Measurements from ENCODE around the gene APOD.

Gene APOD

DNA sequence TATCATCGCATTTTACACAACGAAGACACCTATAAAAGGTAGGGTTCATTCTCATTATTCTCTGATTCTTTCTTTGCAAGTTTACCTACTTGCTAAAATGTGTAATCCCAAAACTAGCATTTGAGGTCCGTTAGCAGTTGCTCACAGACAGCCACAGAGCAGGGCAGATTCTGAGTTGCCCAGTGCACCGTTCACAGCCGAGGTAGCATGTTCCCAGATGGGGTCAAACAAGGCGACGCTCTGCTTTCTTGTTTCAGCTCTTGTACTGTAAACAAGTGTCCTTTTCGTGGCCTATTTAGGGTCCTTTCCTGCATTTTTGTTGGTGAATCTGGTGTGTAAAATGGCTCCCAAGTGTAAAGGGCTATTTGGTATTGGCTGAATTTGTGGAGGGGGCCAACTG lies 43.7 kb downstream of the APOD start:
- H3K4me3 ChIP-seq (ENCODE audit: low read length) = no peak overlapping the region
- TF ChIP-seq, protein P1, sequence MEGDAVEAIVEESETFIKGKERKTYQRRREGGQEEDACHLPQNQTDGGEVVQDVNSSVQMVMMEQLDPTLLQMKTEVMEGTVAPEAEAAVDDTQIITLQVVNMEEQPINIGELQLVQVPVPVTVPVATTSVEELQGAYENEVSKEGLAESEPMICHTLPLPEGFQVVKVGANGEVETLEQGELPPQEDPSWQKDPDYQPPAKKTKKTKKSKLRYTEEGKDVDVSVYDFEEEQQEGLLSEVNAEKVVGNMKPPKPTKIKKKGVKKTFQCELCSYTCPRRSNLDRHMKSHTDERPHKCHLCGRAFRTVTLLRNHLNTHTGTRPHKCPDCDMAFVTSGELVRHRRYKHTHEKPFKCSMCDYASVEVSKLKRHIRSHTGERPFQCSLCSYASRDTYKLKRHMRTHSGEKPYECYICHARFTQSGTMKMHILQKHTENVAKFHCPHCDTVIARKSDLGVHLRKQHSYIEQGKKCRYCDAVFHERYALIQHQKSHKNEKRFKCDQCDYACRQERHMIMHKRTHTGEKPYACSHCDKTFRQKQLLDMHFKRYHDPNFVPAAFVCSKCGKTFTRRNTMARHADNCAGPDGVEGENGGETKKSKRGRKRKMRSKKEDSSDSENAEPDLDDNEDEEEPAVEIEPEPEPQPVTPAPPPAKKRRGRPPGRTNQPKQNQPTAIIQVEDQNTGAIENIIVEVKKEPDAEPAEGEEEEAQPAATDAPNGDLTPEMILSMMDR (conservative IDR thresholded peaks at IDR 0.05; ENCODE audit: low read depth, low read length) = no peak
- DNase-seq (ENCODE audit: low read depth) = no peak

- TF ChIP-seq, protein P1 (conservative IDR thresholded peaks at IDR 0.05; ENCODE audit: low read depth, low read length) = no peak
- H3K4me3 ChIP-seq (ENCODE audit: low read length) = no peak overlapping the region
Measured at GRCh38 chr3:195539479-195539878, 44.3 kb downstream of the APOD start.

DNA sequence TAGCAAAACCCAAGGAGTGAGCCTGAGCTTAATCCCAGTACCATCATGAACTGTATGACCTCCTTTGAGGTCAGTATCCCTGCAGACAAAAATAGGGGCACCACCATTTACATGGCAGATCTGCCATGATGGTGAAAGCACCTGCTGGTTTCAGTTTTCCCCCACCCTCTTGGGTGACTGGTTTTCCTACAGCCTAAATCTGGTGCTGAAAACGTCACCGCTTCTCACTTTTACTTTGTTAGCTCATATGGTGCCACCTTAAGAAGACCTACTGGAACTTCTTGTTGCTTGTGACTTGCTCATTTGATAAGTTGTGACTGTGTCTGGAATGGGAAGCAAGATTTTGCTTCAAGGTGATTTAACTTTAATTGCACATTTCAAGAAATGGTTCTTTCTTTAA lies 45.7 kb downstream of the APOD start:
- DNase-seq (ENCODE audit: low read depth) = no peak
- no peak overlapping the region for H3K4me3 ChIP-seq (ENCODE audit: low read length)
- TF ChIP-seq, protein P1 (conservative IDR thresholded peaks at IDR 0.05; ENCODE audit: low read depth, low read length) = no peak

More at GRCh38 chr3:195539479-195539878, 44.3 kb downstream of the APOD start:
- DNase-seq (ENCODE audit: low read depth) = no peak

GRCh38 chr3:195535293-195535692 lies 48.4 kb downstream of the APOD start:
- no peak for DNase-seq (ENCODE audit: low read depth)
- TF ChIP-seq, protein P1 (conservative IDR thresholded peaks at IDR 0.05; ENCODE audit: low read depth, low read length) = no peak
- no peak overlapping the region for H3K4me3 ChIP-seq (ENCODE audit: low read length)

DNA sequence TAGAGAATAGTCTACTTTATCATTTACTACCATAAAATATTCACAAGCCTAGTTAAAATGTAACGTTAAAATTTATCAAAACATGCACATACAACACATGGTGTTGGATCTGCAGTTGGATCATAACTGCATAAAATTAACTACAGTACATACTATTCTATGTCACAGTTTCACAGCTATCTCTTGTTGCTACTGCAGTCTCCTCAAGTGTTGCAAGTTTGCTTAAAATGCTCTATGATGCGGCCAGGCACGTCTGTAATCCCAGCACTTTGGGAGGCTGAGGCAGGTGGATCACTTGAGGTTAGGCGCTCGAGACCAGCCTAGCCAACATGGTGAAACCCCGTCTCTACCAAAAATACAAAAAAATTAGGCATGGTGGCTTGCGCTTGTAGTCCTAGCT lies 50.9 kb downstream of the APOD start:
- no peak for DNase-seq (ENCODE audit: low read depth)
- H3K4me3 ChIP-seq (ENCODE audit: low read length) = no peak overlapping the region
- TF ChIP-seq, protein P1 (conservative IDR thresholded peaks at IDR 0.05; ENCODE audit: low read depth, low read length) = no peak

GRCh38 chr3:195532345-195532744 lies 51.4 kb downstream of the APOD start:
- TF ChIP-seq, protein P1 (conservative IDR thresholded peaks at IDR 0.05; ENCODE audit: low read depth, low read length) = no peak
- no peak overlapping the region for H3K4me3 ChIP-seq (ENCODE audit: low read length)
- no peak for DNase-seq (ENCODE audit: low read depth)

- DNase-seq (ENCODE audit: low read depth) = no peak
- H3K4me3 ChIP-seq (ENCODE audit: low read length) = no peak overlapping the region
- TF ChIP-seq, protein P1 (conservative IDR thresholded peaks at IDR 0.05; ENCODE audit: low read depth, low read length) = no peak
Measured at GRCh38 chr3:195531683-195532082, 52.1 kb downstream of the APOD start.
